HG03565 (cell line): ENCODE results near the gene GGA2.
"Not testable (repeated sequence)": the region's sequence is repeated elsewhere in the genome, so short reads cannot be mapped to it uniquely, and the experiment has no call there.

Experiments
- ATAC-seq: cut with Tn5 transposase; IDR thresholded peaks from one replicate; pipeline ENCODE4 v1.9.1; 2021; ENCODE audit warnings: mild to moderate bottlenecking, moderate library complexity; ENCODE audit not compliant: unreplicated experiment

The GGA2 gene

GRCh38 chr16:23504453-23505179 is 5.7 kb downstream of the GGA2 start:
- peak; percentile 52 for ATAC-seq

- peak; percentile 7 for ATAC-seq
These were observed 6.2 kb downstream of the GGA2 start for GRCh38 chr16:23504076-23504452.

DNA sequence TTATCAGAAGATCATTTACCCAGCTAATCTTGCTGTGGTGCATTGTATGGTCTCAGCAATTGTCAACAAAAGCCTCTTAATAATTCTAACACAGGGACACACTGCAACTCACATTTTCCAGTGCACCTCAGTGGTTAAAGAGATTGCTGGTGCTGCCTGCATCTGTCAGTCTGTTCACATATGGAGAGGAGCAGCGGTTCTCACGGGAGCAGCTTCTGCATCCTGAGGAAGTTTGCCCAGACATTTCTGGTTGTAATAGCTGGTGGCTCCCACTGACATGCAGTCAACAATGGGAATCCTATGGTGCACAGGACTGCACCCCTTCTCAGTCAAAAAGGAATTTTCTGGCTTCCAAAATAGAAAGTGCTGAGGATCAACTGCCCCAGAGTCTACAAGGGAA is 7.8 kb downstream of the GGA2 start:
- ATAC-seq = no peak

DNA sequence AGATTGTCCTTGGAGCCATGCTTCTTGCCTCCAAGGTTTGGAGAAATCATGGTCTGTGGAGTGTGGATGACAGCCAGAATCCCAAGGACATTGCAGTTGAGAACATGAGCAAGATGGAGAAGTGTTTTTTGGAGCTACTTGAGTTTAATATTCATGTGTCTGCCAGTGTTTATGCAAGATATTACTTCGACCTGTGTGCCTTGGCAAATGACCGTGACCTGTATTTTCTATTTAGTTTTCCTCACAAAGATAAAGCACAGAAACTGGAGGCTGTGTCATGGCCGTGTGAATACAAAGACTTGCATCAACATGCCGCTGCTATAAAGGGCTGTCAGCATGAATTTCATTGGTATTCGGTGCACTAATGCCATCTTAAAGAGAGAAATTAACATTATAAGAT is 9.0 kb downstream of the GGA2 start:
- ATAC-seq = no peak

DNA sequence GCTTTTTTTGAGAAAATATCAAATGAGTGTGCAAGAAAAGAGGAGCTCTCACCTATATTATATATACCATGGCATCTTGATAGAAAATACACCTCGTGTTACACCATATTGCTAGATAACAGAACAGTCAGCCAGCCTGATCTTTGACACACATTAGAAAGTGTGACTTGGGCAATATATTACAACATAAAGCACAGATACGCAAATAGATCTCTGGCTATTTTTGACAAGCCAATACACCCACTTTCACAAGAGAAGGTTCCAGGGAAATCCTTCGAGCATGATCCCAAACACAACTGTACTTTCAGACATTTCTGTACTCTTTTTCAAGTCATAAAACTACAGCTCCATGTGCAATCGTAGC is 9.4 kb downstream of the GGA2 start:
- no peak for ATAC-seq

DNA sequence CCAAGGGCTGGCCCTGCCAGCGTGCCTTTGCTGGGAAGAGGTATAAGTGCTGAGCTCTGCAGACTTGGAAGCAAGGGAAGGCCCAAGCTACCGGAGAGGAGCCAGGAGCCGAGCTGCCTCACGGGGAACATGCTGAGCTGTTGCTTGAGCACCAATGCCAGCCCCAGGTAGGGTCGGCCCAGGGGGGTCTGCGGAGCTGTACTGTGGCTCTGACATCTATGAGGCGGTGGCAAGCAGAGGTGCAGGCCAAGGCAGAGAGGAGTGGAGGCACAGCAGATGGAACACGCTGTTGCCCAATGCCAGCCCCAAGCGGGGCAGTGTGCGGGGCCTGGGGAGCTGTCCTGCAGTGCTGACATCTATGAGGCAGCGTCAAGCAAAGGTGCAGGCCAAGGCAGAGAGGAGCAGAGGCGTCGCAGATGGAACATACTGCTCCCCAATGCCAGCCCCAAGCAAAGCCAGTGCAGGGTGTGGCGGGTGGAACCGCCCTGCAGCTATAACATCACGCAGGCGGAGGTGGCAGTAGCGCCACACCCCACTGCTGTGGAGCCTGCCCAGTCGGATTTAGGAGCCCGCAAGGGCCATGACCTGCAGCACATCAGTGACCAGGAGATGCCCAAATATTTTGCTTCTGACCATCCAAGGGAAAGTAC is 10.0 kb downstream of the GGA2 start:
- ATAC-seq = no peak

- ATAC-seq = no peak
These were observed 10.5 kb downstream of the GGA2 start for GRCh38 chr16:23499801-23500200.

GRCh38 chr16:23498863-23499262 is 11.4 kb downstream of the GGA2 start:
- no peak for ATAC-seq

GRCh38 chr16:23497543-23497868 is 12.8 kb downstream of the GGA2 start:
- ATAC-seq = no peak

DNA sequence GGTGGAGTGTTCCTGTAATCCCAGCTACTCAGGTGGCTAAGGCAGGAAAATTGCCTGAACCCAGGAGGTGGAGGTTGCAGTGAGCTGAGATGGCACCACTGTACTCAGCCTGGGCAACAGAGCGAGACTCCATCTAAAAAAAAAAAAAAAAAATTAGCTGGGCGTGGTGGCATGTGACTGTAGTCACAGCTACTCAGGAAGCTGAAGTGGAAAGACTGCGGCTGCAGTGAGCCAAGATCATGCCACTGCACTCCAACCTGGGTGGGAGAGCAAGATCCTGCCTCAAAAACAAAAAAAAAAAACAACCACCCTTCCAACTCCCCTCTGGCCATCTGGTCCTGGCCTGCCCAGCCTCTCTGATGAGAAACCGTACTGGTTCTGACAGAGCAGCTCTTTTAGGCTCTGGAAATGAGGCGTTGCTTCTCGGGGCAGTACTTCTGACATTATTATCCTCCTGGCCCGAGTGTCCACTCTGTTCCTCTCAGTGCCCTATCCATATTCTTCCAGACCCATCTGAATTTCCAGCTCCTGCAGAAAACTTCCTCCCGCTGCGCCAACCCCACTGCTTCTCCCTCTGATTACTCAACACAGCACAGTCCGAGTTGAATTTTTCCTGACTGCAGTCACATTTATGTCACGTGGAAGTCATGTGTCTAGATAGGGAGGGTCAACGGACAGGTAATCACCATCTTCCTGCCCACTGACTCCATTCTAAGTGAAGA is 13.3 kb downstream of the GGA2 start:
- ATAC-seq = no peak

DNA sequence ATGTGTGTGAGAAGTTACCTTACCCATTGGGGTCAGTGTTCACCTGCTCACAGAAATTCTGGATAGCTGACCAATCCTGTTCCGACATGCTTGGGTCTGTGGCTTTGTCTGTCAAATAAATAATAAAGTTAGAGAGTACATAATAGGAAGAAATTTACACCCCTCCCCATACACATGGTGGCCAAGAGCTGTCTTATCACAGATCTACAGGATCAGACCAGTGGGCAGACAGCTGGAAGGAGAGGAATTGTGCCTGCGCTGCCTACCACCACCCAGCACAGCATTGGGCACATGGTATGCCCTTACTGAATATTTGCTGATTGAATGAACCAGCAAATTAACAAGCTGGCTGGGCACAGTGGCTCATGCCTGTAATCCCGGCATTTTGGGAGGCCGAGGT is 14.6 kb downstream of the GGA2 start:
- no peak for ATAC-seq

GRCh38 chr16:23494188-23494587 is 16.1 kb downstream of the GGA2 start:
- ATAC-seq = no peak

DNA sequence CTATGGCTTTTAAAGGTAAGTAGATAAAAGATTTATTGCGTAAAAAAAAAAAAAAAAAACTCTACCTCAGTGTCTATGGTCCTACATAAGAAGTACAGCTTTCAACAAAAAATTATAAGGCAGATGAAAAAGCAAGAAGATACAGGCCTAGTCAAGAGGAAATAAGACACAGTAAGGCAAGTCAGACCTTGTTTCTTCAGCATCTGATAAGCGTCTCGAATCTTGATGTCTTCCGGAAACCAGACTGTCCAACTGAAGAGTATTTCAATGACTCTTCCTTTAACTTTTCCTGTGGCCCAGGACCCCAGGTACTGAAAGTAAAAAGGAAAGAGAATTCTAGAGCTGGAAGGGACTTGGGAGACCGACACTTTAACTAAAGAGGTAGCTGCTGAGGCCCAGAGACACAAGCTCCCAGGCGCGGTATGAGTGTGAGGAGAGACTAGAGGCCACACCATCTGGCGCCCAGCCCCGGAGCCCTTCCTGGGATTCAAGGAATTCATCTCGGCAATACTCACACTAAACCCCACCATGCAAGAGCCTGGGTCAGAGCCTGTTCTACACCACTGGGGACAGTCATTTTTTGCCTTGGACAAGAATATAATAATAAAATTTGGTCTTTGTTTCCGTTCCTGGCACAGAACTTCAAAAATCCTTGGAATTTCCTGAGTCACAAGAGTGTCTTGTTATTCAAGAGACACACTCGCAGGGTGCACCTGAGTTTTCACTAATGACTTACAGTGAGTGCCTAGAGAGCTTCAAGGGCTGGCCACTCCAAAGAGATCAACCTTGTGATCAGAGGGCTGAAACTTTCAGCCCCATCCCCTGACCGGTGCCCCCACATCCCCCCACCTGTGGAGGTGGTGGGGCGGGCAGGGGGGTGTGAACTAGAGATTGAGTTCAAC is 18.6 kb downstream of the GGA2 start:
- ATAC-seq = no peak

- no peak for ATAC-seq
These were observed 23.8 kb downstream of the GGA2 start for GRCh38 chr16:23486480-23486879.

- no peak for ATAC-seq
These were observed 24.5 kb downstream of the GGA2 start for GRCh38 chr16:23485841-23486240.

GRCh38 chr16:23485257-23485614 is 25.1 kb downstream of the GGA2 start:
- no peak for ATAC-seq

- ATAC-seq = no peak
These were observed 25.6 kb downstream of the GGA2 start for GRCh38 chr16:23484510-23485256.

- not testable (repeated sequence) for ATAC-seq
These were observed 26.8 kb downstream of the GGA2 start for GRCh38 chr16:23483492-23483891.

GRCh38 chr16:23482778-23483177 is 27.5 kb downstream of the GGA2 start:
- ATAC-seq = no peak

DNA sequence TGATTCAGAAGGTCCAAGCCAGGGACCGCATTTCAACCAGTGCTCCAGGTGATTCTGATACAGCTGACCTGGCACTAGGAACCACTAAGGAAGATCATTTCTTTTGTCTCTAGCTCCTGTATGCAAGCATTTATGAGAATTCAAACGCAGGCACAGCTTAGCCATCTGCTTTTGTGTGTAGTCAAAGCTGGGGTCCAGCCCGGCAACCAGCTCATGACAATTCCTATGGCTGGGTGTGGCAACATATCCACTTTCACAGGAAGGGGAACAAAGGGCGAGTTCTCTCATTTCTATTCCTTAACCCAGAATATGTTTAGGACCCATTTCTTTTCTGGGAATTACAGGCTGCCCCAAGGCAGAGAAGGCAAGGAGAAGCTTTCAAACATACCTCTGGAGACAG is 30.0 kb downstream of the GGA2 start:
- ATAC-seq = no peak

- no peak for ATAC-seq
These were observed 31.2 kb downstream of the GGA2 start for GRCh38 chr16:23479138-23479537.
